Activated CD4-positive, alpha-beta T cell treated with anti-CD3 and anti-CD28 coated beads for 36 hours (primary cell): ENCODE data around the gene PRMT3. TPM values are rescaled to one million over a fixed set of nuclear protein-coding genes. Genes with fewer than 3 reads are reported as not detected.

Experiments used
- ATAC-seq: fragments of 200-7000 bp; cut with Tn5 transposase; one replicate; pipeline ENCODE4 v1.10.0; 2021; ENCODE audit warnings: mild to moderate bottlenecking, moderate library complexity
- CTCF ChIA-PET: fragments of 350-600 bp; sonication (Branson Sonifier 250); formaldehyde crosslinking; loops from one replicate; lab custom pipeline; 2021; ENCODE audit warnings: antibody characterized with exemption; lab: Charles Lee
- POLR2A ChIA-PET: fragments of 350-600 bp; sonication (Branson Sonifier 250); formaldehyde crosslinking; loops from one replicate; lab custom pipeline; 2021; ENCODE audit warnings: antibody characterized with exemption, inconsistent platforms; lab: Charles Lee
- DNase-seq: peaks from one replicate; pipeline ENCODE4 v3.0.0-alpha.2; 2020
- H3K27ac Mint-ChIP-seq: one replicate; pipeline ENCODE4 v1.8.0; 2021; ENCODE audit warnings: mixed read lengths
- H3K27me3 Mint-ChIP-seq: one replicate; pipeline ENCODE4 v1.8.0; 2021; ENCODE audit warnings: mixed read lengths
- H3K36me3 Mint-ChIP-seq: one replicate; pipeline ENCODE4 v1.8.0; 2021; ENCODE audit warnings: low read depth, mixed read lengths
- H3K4me1 Mint-ChIP-seq: one replicate; pipeline ENCODE4 v1.8.0; 2021; ENCODE audit warnings: mixed read lengths
- H3K4me3 Mint-ChIP-seq: one replicate; pipeline ENCODE4 v1.8.0; 2021; ENCODE audit warnings: mild to moderate bottlenecking, moderate library complexity, mixed read lengths
- H3K9me3 Mint-ChIP-seq: one replicate; pipeline ENCODE4 v1.8.0; 2021; ENCODE audit warnings: low read depth, mixed read lengths
- intact Hi-C, 2 experiments: fragments of 100-400 bp; cut with DNase I in 1 of 2; cut with micrococcal nuclease in 1 of 2; formaldehyde crosslinking; loops; one replicate each; pipeline versions ENCODE4 v1.14.2 to v1.15.1; 2022 to 2024; cut with DNase I, micrococcal nuclease
- total RNA-seq, 2 experiments: library from RNA; stranded (reverse); gene quantifications; one replicate each; pipeline ENCODE4 v1.2.3, GENCODE V29; 2021

Gene PRMT3
- total RNA-seq = 10 to 100 TPM; 36.5 to 39.0 TPM

DNA sequence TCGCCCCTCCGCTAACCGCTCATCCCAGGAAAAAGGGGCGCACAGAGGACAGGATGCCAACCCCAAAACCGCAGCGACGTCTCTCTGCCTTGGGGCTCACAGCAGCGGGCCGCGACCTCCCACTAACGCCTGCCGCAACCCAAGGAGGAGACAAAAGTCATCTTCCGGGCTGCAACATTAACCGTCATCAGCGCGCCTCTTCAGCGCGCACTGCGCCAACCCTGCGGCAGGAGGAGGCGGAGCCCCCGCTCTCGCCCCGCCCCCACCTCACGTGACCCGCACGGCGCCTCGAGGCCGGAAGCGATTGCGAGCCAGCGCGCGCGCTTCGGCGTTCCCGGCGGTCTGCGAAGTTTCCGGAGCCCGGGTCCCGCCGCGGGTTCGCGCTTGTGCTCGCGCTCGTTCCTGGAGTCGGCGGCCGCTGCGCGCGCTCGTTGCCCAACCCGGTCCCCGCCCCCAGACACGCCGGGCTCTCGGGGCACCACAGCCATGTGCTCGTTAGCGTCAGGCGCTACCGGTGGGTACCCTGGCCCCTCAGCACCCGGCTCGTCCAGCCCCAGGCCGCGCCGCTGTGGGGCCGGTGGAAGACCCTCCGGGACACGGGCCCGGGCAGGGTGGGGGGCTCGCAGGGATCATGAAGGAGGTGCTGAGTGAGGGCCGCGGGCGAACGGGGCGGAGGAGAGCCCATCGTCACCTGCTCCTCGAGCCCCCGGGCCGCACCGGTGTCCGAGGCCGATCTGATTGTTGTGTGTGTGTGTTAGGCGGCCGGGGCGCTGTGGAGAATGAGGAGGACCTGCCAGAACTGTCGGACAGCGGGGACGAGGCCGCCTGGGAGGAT lies at the start of gene PRMT3:
TSS of gene PRMT3 (plus strand) at position 456 of the 835 bp plus-strand sequence. CDS start at position 487, 31 bp downstream.
- H3K4me3 Mint-ChIP-seq = peak within 1 kb of the TSS; percentile 98
- peaks cover 23% of the 10 kb centered on the region for H3K36me3 Mint-ChIP-seq
- peak; percentile 90 for ATAC-seq
- intact Hi-C loops = loop anchor here (1.0 to 2.0 kb wide), 5 partner anchors 9 to 1146 kb away; partner anchors contain the start of gene HTATIP2 (in 1 of the 2)
- DNase-seq = peak; percentile 98
- peak within 1 kb of the TSS; percentile 99 for H3K27ac Mint-ChIP-seq
- CTCF ChIA-PET = interaction anchor here (1.1 to 1.7 kb wide), 2 partner anchors 10 to 15 kb away, joined by 9 read pairs; no protein-coding TSS in a partner anchor
- POLR2A ChIA-PET = interaction anchor here (0.6 kb wide), 1 partner anchor 22 kb away, joined by 3 read pairs; no protein-coding TSS in a partner anchor
- H3K4me1 Mint-ChIP-seq = peaks cover 27% of the 10 kb centered on the region
- no peaks in the 10 kb centered on the region for H3K9me3 Mint-ChIP-seq
- H3K27me3 Mint-ChIP-seq = no peaks in the 10 kb centered on the region

- no peaks in the 10 kb centered on the region for H3K9me3 Mint-ChIP-seq
- CTCF ChIA-PET = interaction anchor here (0.6 to 1.4 kb wide), 3 partner anchors 9 to 12 kb away, joined by 3 read pairs; no protein-coding TSS in a partner anchor
- no peak overlapping the region for H3K27ac Mint-ChIP-seq
- H3K36me3 Mint-ChIP-seq = no peaks in the 10 kb centered on the region
- DNase-seq (no peak), ATAC-seq (no peak)
- intact Hi-C loops = no loop called here
- H3K4me3 Mint-ChIP-seq = no peak overlapping the region
- H3K27me3 Mint-ChIP-seq = peaks cover 38% of the 10 kb centered on the region
- H3K4me1 Mint-ChIP-seq = peaks cover 5% of the 10 kb centered on the region
- POLR2A ChIA-PET = no interaction called here
Observed at GRCh38 chr11:20342347-20343141, 45.0 kb upstream of the PRMT3 start.

- peaks cover 10% of the 10 kb centered on the region for H3K27me3 Mint-ChIP-seq
- H3K4me1 Mint-ChIP-seq = peaks cover 4% of the 10 kb centered on the region
- H3K27ac Mint-ChIP-seq = no peak overlapping the region
- H3K36me3 Mint-ChIP-seq = no peaks in the 10 kb centered on the region
- ATAC-seq = no peak
- CTCF ChIA-PET = interaction anchor here (0.6 to 9.6 kb wide), 6 partner anchors 9 to 223 kb away, joined by 3 to 109 read pairs (median 4); no protein-coding TSS in a partner anchor
- no peak for DNase-seq
- POLR2A ChIA-PET = no interaction called here
- intact Hi-C loops = loop anchor here in 1 of 2 experiments (5.0 kb wide), 1 partner anchor 399 kb away; no protein-coding TSS in a partner anchor
- H3K9me3 Mint-ChIP-seq = no peaks in the 10 kb centered on the region
- no peak overlapping the region for H3K4me3 Mint-ChIP-seq
Observed at GRCh38 chr11:20351136-20351535, 36.4 kb upstream of the PRMT3 start.

GRCh38 chr11:20351751-20352262 lies 35.7 kb upstream of the PRMT3 start:
- no peak overlapping the region for H3K4me3 Mint-ChIP-seq
- H3K36me3 Mint-ChIP-seq = no peaks in the 10 kb centered on the region
- POLR2A ChIA-PET = no interaction called here
- DNase-seq (no peak), ATAC-seq (no peak)
- H3K4me1 Mint-ChIP-seq = peaks cover 4% of the 10 kb centered on the region
- no peak overlapping the region for H3K27ac Mint-ChIP-seq
- CTCF ChIA-PET = interaction anchor here (0.6 to 9.6 kb wide), 8 partner anchors 8 to 224 kb away, joined by 3 to 109 read pairs (median 4); no protein-coding TSS in a partner anchor
- H3K27me3 Mint-ChIP-seq = peaks cover 9% of the 10 kb centered on the region
- intact Hi-C loops = loop anchor here in 1 of 2 experiments (5.0 kb wide), 1 partner anchor 400 kb away; no protein-coding TSS in a partner anchor
- no peaks in the 10 kb centered on the region for H3K9me3 Mint-ChIP-seq

GRCh38 chr11:20353829-20354434 lies 33.6 kb upstream of the PRMT3 start:
- H3K9me3 Mint-ChIP-seq = no peaks in the 10 kb centered on the region
- no peaks in the 10 kb centered on the region for H3K27me3 Mint-ChIP-seq
- H3K27ac Mint-ChIP-seq = no peak overlapping the region
- DNase-seq (peak; percentile 57), ATAC-seq (peak; percentile 52)
- intact Hi-C loops = loop anchor here (1.0 to 5.0 kb wide), 3 partner anchors 226 to 403 kb away; no protein-coding TSS in a partner anchor
- POLR2A ChIA-PET = interaction anchor here (0.8 kb wide), 1 partner anchor 10 kb away, joined by 3 read pairs; the partner anchor contains the start of gene HTATIP2
- H3K4me1 Mint-ChIP-seq = peaks cover 4% of the 10 kb centered on the region
- no peaks in the 10 kb centered on the region for H3K36me3 Mint-ChIP-seq
- no peak overlapping the region for H3K4me3 Mint-ChIP-seq
- CTCF ChIA-PET = interaction anchor here (0.6 to 9.6 kb wide), 21 partner anchors 10 to 1113 kb away, joined by 3 to 109 read pairs (median 3); partner anchors contain the start of genes E2F8 and HTATIP2

- intact Hi-C loops = loop anchor here in 1 of 2 experiments (2.0 kb wide), 1 partner anchor 405 kb away; no protein-coding TSS in a partner anchor
- no peaks in the 10 kb centered on the region for H3K9me3 Mint-ChIP-seq
- H3K27me3 Mint-ChIP-seq = no peaks in the 10 kb centered on the region
- DNase-seq (peak; percentile 66), ATAC-seq (peak; percentile 90)
- H3K27ac Mint-ChIP-seq = no peak overlapping the region
- H3K4me1 Mint-ChIP-seq = peaks cover 8% of the 10 kb centered on the region
- H3K36me3 Mint-ChIP-seq = no peaks in the 10 kb centered on the region
- no peak overlapping the region for H3K4me3 Mint-ChIP-seq
- POLR2A ChIA-PET = no interaction called here
- CTCF ChIA-PET = interaction anchor here (0.6 to 9.6 kb wide), 11 partner anchors 9 to 227 kb away, joined by 3 to 109 read pairs (median 4); no protein-coding TSS in a partner anchor
Observed at GRCh38 chr11:20355221-20356219, 32.0 kb upstream of the PRMT3 start.

DNA sequence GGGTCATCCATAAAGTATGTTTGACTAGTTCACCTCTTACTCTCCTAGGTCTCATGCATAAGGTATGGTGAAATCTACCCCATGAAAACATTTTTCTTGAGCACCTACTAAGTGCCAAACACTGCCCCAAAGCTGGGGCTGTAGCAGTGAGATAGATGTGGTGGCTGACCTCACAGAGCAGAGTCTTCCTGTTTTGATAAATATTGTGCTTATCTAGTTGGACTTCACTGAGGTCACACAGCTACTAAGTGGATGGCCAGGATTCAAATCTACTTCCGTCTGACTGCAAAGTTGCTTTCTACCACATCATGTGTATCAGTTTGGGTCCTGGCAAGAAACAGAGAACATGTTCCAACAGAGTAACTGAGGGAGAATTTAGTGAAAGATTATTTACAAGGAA lies 30.4 kb upstream of the PRMT3 start:
- no peaks in the 10 kb centered on the region for H3K36me3 Mint-ChIP-seq
- no peak overlapping the region for H3K4me3 Mint-ChIP-seq
- no peaks in the 10 kb centered on the region for H3K27me3 Mint-ChIP-seq
- ChIA-PET POLR2A (no interaction called here), CTCF (interaction anchor here (6.1 to 9.6 kb wide), 2 partner anchors 225 to 229 kb away, joined by 52 to 109 read pairs; no protein-coding TSS in a partner anchor)
- H3K4me1 Mint-ChIP-seq = peaks cover 13% of the 10 kb centered on the region
- H3K27ac Mint-ChIP-seq = no peak overlapping the region
- ATAC-seq (no peak), DNase-seq (no peak)
- peaks cover 2% of the 10 kb centered on the region for H3K9me3 Mint-ChIP-seq
- intact Hi-C loops = no loop called here

DNA sequence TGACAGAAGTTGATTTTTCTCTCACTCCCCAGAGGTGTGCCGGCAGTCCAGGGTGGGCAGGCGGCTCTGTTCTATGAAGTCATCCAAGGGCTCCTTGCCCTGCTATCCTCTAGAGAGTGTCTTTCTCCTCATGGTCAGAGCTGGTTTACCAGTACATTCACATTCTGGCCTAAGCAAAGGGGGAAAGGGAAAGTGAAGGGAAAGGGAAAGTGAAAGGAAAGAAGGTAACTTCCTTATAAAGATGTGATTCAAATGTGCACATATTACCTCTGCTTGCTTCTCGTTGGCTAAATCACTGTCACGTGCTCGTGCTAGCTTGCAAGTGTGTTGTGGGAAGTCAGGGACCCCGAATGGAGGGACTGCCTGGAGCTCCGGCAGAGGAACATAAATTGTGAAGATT lies 26.9 kb upstream of the PRMT3 start:
- H3K4me1 Mint-ChIP-seq = peaks cover 41% of the 10 kb centered on the region
- peaks cover 2% of the 10 kb centered on the region for H3K9me3 Mint-ChIP-seq
- peak overlapping the region; percentile 50 for H3K4me3 Mint-ChIP-seq
- peaks cover 19% of the 10 kb centered on the region for H3K36me3 Mint-ChIP-seq
- peak overlapping the region; percentile 79 for H3K27ac Mint-ChIP-seq
- ATAC-seq (peak; percentile 58), DNase-seq (peak; percentile 55)
- intact Hi-C loops = loop anchor here in 1 of 2 experiments (2.0 to 10.0 kb wide), 6 partner anchors 386 to 1726 kb away; partner anchors contain the start of genes E2F8, NAV2, SPTY2D1 and ZDHHC13
- ChIA-PET POLR2A (no interaction called here), CTCF (interaction anchor here (0.6 to 1.1 kb wide), 6 partner anchors 9 to 248 kb away, joined by 3 to 5 read pairs (median 3); no protein-coding TSS in a partner anchor)
- H3K27me3 Mint-ChIP-seq = no peaks in the 10 kb centered on the region

DNA sequence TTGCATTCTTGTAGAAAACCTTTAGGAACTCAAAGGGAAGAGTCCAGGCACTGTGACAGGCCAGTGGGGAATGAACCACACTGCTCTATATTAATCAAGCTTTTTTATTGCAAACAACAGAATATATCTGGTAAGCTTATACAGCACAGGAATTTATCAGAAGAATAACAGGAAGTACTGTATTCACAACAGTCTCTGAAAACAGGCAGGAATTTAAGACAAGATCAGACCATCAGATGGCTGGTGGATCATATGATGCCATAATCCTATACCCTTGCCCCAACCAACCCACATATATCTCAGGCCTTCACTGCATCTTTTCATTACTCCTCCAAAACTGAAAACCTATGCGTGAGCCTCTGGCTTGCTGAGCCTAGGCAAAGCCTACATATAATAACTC lies 25.0 kb upstream of the PRMT3 start:
- ATAC-seq (no peak), DNase-seq (no peak)
- peak overlapping the region; percentile 76 for H3K4me3 Mint-ChIP-seq
- peak overlapping the region; percentile 92 for H3K27ac Mint-ChIP-seq
- ChIA-PET CTCF (interaction anchor here (1.4 to 2.5 kb wide), 2 partner anchors 8 to 230 kb away, joined by 3 to 11 read pairs; no protein-coding TSS in a partner anchor), POLR2A (no interaction called here)
- H3K27me3 Mint-ChIP-seq = no peaks in the 10 kb centered on the region
- peaks cover 2% of the 10 kb centered on the region for H3K9me3 Mint-ChIP-seq
- intact Hi-C loops = loop anchor here in 1 of 2 experiments (5.0 to 10.0 kb wide), 5 partner anchors 388 to 1728 kb away; partner anchors contain the start of genes NAV2, SPTY2D1 and ZDHHC13
- H3K36me3 Mint-ChIP-seq = peaks cover 33% of the 10 kb centered on the region
- H3K4me1 Mint-ChIP-seq = peaks cover 57% of the 10 kb centered on the region
